GM19351 (cell line): Measurements from ENCODE around the gene TBATA.

ENCODE experiments used
- ATAC-seq: cut with Tn5 transposase; IDR thresholded peaks from one replicate; pipeline ENCODE4 v1.9.1; 2021; ENCODE audit warnings: mild to moderate bottlenecking, moderate library complexity; ENCODE audit not compliant: unreplicated experiment

Gene TBATA

GRCh38 chr10:70809011-70809611 is 23.9 kb upstream of the TBATA start:
- no peak for ATAC-seq

DNA sequence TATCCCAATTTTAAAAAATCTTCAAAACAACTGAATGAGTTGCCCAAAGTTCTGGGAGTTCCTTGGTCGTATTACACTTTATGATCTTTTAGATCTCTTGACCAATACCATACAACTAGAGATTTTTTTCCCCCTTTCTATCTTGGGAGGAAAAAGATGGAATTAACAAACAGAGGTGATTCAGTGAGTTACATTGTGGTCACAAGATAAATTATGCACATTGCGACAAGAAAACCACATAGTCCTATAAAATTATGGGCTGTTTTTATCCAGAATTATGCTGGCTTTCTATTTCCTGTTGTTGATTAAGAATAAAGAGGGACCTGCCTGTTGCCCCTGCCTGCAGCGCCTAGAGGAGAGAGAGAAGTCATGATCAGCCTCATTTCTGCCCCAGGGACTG is 22.4 kb upstream of the TBATA start:
- no peak for ATAC-seq

DNA sequence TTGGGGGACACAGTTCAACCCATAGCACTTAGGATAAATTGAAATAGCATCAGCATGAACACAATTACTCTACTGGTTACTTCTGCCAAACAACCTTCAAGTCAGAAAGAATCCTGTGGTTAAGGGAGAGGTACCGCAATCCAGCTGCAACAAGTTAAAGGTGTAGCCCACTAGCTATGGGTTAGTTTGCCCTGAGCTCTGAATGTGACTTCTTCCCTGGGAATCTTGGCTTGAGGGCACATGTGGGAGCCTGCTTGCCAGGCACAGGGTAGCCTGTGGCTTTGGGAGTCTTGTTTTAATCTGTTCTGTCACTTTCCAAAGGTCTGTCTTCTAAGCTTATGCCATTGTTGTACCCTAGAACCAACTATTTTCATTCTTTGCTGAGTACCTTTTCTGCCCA is 21.7 kb upstream of the TBATA start:
- no peak for ATAC-seq

- ATAC-seq, result no peak
Measured at GRCh38 chr10:70805619-70806215, 20.5 kb upstream of the TBATA start.

- ATAC-seq, result no peak
Measured at GRCh38 chr10:70804421-70804808, 19.2 kb upstream of the TBATA start.

- no peak for ATAC-seq
Measured at GRCh38 chr10:70803775-70804420, 18.7 kb upstream of the TBATA start.

- ATAC-seq, result no peak
Measured at GRCh38 chr10:70801854-70802253, 16.7 kb upstream of the TBATA start.

DNA sequence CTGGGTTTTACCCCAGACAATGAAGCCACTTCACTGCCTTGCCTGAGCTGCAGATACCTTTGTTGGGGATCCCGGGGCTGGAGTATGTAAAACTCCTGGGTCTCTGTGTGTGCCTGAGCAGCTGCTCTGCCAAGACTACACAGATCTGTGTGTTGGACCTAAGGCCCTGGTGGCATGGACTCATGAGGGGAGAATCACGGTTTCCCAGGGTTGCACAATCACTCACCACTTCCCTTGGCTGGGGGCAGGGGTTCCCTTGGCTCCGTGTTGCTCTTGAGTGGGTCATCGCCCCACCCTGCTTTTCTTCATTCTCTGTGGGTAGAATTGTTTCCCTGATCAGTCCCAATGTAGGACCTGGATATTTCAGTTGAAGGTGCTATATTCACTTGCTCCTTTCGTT is 13.9 kb upstream of the TBATA start:
- no peak for ATAC-seq

GRCh38 chr10:70797840-70798239 is 12.7 kb upstream of the TBATA start:
- no peak for ATAC-seq

DNA sequence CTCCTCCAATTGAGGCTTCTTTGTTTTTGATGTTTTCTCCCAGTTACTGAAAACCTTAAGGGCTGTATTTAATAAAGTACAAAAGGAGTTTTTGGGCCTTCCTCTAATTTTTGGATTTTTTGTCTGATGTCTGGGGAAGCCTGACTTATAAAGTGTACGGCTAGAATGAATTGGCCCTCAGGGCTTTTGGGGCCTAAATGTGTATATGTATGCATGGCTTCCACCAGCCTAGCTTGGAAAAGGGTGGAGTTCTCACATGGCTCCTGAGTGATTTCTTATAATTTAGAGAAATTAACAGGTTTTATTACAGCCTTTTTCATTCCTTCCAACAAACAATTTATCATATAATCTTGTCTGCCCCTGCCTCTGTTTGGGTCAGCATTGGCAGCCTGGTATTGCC is 10.4 kb upstream of the TBATA start:
- ATAC-seq, result no peak

DNA sequence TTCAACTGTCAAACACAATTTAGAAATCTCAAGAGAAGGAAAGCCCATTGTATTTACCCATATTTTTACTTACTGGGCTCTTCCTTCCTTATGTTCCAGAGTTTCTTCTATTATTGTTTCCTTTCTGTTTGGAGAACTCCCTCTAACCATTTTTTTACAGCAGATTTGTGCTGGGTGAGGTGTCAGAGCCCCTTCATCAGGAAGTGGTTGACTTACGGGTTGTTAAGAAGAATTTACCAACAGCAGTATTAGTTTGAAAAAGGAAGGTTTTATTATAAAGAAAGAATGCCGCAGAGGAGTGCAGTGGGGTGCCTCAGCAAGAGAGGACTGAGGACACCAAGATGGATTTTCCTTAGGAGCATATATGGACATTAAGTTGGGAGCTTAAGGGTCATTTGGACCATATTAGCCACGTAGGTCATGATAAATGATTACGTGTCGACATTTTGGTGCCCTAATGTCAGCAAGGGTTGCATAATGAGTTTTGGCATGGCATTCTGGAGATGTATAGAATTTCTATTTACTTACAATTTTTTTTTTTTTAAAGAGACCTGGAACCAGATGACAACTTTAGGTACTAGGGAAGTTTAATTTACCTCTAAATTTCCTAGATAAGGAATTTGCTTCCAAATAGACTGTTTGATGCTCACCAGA is 6.3 kb upstream of the TBATA start:
- ATAC-seq, result no peak

DNA sequence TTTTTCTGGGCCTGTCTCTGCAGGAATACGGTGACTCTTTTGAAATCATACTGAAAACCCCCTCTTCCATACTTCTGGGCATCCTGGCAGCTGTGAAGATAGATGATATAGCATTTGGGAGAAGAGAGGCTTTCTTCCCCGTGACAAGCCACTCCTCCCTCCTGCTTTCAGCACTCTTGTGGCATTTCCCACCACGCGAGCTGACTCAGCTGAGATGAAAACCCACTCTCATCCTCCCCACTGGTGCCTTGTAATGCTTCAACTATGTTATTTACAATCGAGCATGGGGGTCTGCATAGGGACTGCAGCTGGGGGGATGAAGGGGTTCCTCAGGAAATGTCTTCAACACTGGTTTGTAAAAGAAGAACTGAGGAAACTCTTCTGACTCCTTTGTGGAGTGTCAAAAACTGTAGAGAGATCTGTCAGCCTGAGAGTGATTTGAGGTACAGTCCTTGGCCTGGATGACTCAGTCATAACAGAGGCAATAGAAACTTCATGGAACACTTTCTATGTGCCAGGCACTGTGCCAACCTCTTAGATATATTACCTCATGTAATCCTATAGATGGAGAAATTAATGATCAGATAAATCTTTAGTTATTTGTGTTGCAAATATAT is 1.7 kb upstream of the TBATA start:
- no peak for ATAC-seq

DNA sequence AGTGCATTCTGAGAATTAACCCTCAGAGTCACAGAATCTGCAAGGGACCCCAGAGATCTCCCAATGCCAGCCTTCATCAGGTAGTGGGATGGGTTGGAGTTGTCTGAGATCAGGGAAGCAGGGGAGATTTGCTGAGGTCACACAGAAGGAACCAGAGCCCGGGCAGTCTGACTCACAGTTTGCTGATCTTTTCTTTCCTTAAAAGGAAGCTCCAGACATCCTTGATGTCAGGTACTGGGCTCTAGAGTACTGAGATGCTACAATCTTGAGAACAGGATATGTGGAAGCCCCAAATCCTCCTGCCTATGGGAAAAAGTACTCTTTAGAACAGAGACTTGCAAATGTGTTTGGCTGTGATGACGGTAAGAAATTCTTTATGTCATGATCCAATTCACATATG is 706 bp downstream of the TBATA start:
- ATAC-seq, result no peak

DNA sequence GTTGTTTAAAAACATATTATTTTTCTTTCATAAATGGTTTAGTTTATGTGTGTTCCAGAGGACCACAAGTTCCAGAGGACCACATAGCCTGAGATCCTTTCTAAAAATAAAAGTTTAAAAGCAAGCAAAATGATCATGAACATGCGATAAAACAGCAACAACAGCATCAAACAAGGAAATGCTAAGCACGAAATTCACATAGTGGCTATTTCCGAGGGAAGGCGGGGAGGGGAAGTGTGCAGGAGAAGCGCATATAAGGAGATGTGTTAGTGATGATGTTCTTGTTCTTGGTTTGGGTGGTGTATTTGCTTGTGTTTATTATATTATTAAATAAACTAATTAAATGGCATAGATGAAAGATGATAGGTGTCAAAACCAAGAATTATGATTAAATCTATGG is 1.2 kb downstream of the TBATA start:
- no peak for ATAC-seq

DNA sequence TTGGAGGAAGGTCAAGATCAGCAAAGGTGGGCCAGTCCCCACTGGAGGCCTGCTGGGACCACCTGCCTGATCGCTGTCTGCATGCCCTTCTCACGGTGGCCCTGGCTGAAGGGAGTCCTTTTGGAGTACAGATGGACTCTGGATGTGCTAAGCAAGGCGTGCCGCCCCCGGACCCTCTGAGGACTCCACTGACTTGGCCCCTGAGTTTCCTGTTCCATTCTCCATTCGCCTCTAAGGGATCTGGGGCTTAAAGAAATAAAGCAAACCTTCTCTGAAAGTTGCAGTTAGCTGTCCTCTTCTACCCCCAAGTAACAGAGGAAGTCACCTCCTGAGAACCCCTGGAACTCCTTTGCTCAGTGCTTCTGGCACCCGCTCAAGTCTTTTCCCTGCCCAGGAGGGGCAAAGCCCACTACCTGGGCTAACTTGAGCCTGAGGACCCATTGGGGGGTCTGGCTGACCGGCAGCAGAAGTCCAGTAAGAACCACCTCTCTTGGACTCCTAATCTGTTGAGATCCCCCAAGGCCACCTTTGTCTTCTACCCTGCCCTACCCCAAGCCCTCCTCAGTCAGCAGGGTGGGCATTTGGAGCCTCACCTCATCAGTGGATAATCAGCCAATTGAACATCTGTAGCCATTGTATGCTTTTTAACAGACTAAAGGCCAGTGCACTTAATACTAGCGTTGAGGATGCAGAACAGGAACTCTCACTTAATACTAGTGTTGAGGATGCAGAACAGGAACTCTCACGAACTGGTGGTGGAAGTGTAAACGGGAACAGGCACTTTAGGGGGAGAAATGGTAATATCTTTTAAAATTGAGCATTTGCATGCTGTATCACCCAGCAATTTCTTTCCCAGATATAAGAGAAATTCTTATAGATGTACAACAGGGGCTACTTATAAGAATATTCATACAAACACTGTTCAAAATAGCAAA is 2.2 kb downstream of the TBATA start:
- no peak for ATAC-seq

DNA sequence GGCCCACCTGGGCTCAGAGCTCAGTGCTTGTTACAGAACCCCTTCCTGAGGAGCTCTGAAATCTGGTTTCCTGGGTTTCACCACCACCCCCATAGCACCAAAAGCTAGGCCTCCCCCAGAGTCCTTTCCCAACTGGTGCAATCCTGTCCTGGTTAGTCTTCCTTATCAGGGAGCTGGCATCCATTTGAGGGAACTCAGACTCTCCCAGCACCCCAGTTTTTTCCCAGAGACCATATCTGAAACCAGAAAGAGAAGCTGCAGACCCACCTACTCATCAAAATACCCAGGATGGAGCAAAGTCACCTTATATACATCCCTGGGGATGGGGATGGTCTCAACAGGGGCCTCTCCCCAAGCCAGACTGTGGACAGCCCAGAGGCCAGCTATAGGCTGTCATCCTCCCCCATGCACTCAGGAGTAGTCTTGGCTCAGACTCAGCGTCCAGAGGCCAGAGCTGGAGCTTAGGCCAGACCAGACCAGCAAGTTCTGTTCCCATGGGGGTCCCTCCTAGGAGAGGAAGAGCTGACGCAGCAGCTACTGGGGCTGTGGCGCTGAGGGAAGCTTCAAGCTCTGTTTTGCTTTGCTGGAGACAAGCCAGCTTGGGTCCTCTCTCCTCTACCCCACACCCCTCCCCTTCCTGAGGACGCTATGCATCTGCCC is 3.0 kb downstream of the TBATA start:
- ATAC-seq, result no peak

DNA sequence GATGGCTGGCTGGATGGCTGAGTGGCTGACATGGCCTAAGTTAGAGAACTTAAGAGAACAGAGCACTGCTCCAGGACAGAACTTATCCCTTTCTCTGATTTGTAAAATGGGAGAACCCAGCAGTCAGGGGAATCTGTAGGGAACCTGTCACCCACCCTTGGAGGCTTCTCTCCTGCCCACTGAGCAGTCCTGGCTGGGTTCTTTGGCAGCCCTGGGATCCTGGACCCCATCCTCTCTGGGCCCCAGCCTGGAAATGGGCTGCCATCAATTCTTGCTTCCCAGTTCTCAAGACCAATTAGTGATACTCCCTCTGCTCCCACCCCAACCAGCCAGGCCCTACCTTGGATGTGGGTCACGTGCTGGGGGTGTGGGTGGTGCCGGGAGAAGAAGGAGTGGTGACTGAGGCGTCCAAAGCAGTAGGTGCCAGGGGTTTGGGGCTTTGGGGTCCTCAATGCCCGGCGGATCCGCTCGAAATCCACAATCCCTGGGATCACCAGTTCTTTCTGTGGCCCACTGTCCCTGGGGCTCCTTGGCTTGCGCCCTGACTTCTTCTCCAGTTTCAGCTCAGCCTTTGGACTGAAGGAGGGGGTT is 3.6 kb downstream of the TBATA start:
- ATAC-seq, result no peak

- ATAC-seq, result no peak
Measured at GRCh38 chr10:70780772-70781171, 4.4 kb downstream of the TBATA start.

DNA sequence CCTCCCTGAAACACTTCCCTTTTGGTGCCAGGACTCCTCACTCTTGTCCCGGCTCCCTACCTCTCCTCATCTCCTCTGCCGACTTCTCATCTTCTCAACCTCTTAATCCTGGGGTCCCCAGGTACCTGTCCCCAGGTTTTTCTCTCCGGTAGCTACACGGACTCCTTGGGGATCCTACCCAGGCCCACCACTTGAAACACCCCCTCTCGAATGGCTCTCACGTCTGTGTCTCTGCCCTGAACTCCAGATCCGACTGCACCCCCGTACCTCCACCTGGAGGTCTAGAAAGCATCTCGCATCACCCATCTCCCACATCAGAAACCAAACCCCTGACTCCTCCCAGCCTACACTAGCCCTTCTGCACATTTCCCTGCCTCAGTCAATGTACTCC is 4.8 kb downstream of the TBATA start:
- no peak for ATAC-seq
